GM12878 (cell line): ENCODE results near the gene EOLA1. TPM values are rescaled to one million over a fixed set of nuclear protein-coding genes. Genes with fewer than 3 reads are reported as not detected.

Experiments used
- BCL11A ChIP-seq: IDR thresholded peaks from 2 replicates; pipeline ENCODE4 v1.6.1; 2011; ENCODE audit warnings: low read depth, low read length
- BCL3 ChIP-seq: IDR thresholded peaks from 2 replicates; pipeline ENCODE4 v1.6.1; 2011; ENCODE audit warnings: borderline replicate concordance, low read depth, mild to moderate bottlenecking, moderate library complexity, low read length; ENCODE audit not compliant: insufficient read depth, poor library complexity, severe bottlenecking
- BCLAF1 ChIP-seq: fragments of 450-650 bp; IDR thresholded peaks from 2 replicates; pipeline ENCODE4 v1.6.1; 2017; ENCODE audit warnings: antibody characterized with exemption, mild to moderate bottlenecking, moderate library complexity
- EP300 ChIP-seq, 2 experiments: fragments of 150-350 bp in 1 of 2; IDR thresholded peaks; 2 replicates each; pipeline ENCODE4 v1.6.1; 2011 to 2012; ENCODE audit warnings: low read depth in 2 of 2, low read length in 2 of 2, borderline replicate concordance in 1 of 2, improper control_type of control experiment in 1 of 2, inconsistent platforms in 1 of 2; ENCODE audit not compliant: control insufficient read depth in 1 of 2
- ETV6 ChIP-seq, 2 experiments: fragments of 450-650 bp in 1 of 2; IDR thresholded peaks in 1 of 2; conservative IDR thresholded peaks in 1 of 2; 2 replicates each; pipeline ENCODE4 v1.6.1; 2014; ENCODE audit warnings: antibody characterized with exemption in 1 of 2, borderline replicate concordance in 1 of 2, low read depth in 1 of 2, mild to moderate bottlenecking in 1 of 2, moderate library complexity in 1 of 2
- LARP7 ChIP-seq: fragments of 450-650 bp; IDR thresholded peaks from 2 replicates; pipeline ENCODE4 v1.6.1; 2017; ENCODE audit warnings: mild to moderate bottlenecking
- NBN ChIP-seq: fragments of 450-650 bp; IDR thresholded peaks from 2 replicates; pipeline ENCODE4 v1.6.1; 2016
- NFYA ChIP-seq: IDR thresholded peaks from 2 replicates; pipeline ENCODE4 v1.6.1; 2011; ENCODE audit warnings: low read depth, mild to moderate bottlenecking, low read length, improper control_type of control experiment, borderline replicate concordance
- NFYB ChIP-seq: IDR thresholded peaks from 2 replicates; pipeline ENCODE4 v1.6.1; 2011; ENCODE audit warnings: low read depth, mild to moderate bottlenecking, low read length, improper control_type of control experiment, moderate library complexity; ENCODE audit not compliant: insufficient read depth
- PBX3 ChIP-seq: IDR thresholded peaks from 2 replicates; pipeline ENCODE4 v1.6.1; 2011; ENCODE audit warnings: mild to moderate bottlenecking, low read depth, low read length, moderate library complexity; ENCODE audit not compliant: insufficient replicate concordance
- POLR2AphosphoS5 ChIP-seq: IDR thresholded peaks from 2 replicates; pipeline ENCODE4 v1.6.1; 2011; ENCODE audit warnings: mild to moderate bottlenecking, low read length, inconsistent platforms
- SMAD1 ChIP-seq: fragments of 450-650 bp; IDR thresholded peaks from 2 replicates; pipeline ENCODE4 v1.6.1; 2018; ENCODE audit warnings: mild to moderate bottlenecking, low read depth; ENCODE audit not compliant: partially characterized antibody
- SUPT20H ChIP-seq: IDR thresholded peaks from 2 replicates; pipeline ENCODE4 v1.6.1; 2011; ENCODE audit warnings: low read depth, mild to moderate bottlenecking, low read length, moderate library complexity, borderline replicate concordance; ENCODE audit not compliant: control insufficient read depth
- TAF1 ChIP-seq: IDR thresholded peaks from 2 replicates; pipeline ENCODE4 v1.6.1; 2011; ENCODE audit warnings: mild to moderate bottlenecking, low read depth, low read length, borderline replicate concordance
- TARDBP ChIP-seq: IDR thresholded peaks from 2 replicates; pipeline ENCODE4 v1.6.1; 2016; ENCODE audit warnings: borderline replicate concordance
- TCF12 ChIP-seq: IDR thresholded peaks from 2 replicates; pipeline ENCODE4 v1.6.1; 2011; ENCODE audit warnings: low read depth, mild to moderate bottlenecking, low read length
- YY1 ChIP-seq: IDR thresholded peaks from 2 replicates; pipeline ENCODE4 v1.6.1; 2011; ENCODE audit warnings: low read depth, mild to moderate bottlenecking, low read length
- polyA plus RNA-seq, 11 experiments: library from polyadenylated mRNA; depleted of rRNA in 4 of 11; unstranded in 6 of 11; stranded (reverse) in 5 of 11; fragments of >200 nt; fragmentation: Nextera tagmentation in 4 of 11; fragmentation: Illumina TruSeq in 1 of 11; extraction: Ambion mirVana in 4 of 11; extraction: Trizol in 1 of 11; gene quantifications; 1 replicate in 1 of 11; 2 replicates in 10 of 11; pipeline versions ENCODE4 v1.2.1 to v1.2.3, GENCODE V29; 2011 to 2016; ENCODE audit warnings: inconsistent platforms in 2 of 11, missing spikeins in 2 of 11, low read depth in 1 of 11
- total RNA-seq, 4 experiments: library from RNA; depleted of rRNA in 3 of 4; stranded (reverse); fragments of >200 nt in 3 of 4; fragmentation: Illumina TruSeq in 1 of 4; extraction: Trizol in 1 of 4; gene quantifications; 2 replicates each; pipeline versions ENCODE4 v1.2.1 to v1.2.3, GENCODE V29; 2013 to 2021
- TF ChIP-seq, protein P1 (sequence below): IDR thresholded peaks from 2 replicates; pipeline ENCODE4 v1.6.1; 2011; ENCODE audit warnings: low read depth, low read length, improper control_type of control experiment, borderline replicate concordance
- TF ChIP-seq, protein P2 (sequence below): IDR thresholded peaks from 2 replicates; pipeline ENCODE4 v1.6.1; 2012; ENCODE audit warnings: low read length, inconsistent platforms

The EOLA1 gene
- total and polyA plus RNA-seq, 10 of the 15 experiments (the other 5 are each of a cell fraction or from before 2014, with no cell fraction given) = 9.2 to 42.3 (median 24.3) TPM

DNA sequence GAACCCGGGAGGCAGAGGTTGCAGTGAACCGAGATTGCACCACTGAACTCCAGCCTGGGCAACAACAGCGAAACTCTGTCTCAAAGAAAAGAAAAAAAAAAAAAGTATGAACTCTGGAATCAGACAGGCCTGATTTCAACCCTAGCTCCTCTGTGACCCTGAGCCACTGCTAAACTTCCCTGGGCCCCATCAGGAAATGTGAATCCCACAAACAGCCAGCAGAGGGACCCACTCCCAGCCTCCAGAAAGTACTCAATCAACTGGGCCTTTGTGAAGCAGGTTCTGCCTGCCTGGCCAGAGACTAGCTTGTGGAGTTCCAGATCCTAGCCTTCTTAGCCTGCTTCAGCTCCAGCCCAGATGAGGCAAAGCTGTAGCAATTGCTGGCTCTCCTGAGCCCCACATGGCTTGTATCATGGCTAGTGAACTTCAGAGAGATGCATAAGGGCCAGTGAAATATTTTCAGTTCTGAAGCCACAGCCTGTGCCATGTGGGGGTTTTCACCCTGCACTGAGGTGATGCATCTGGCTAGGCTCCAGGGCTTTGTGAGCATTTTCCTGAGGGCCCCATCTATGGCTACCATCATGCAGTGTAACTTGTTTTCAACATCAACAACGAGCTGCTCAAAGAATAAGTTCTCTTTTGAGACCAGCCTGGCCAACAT lies 28.5 kb upstream of the EOLA1 start (continued):
- TF ChIP-seq BCLAF1 (no peak), POLR2AphosphoS5 (no peak), EP300 (IDR thresholded peaks at IDR 0.05; ENCODE audit: borderline replicate concordance in 1 of 2, control insufficient read depth in 1 of 2, low read depth in 2 of 2, low read length in 2 of 2) (no peak), NBN (0 out of 2 replicates have a peak, but pooled peaks have one; percentile 24), LARP7 (no peak), SMAD1 (no peak), BCL3 (no peak), YY1 (peak; percentile 18; the same call in 1 of the 2 replicates), ETV6 (conservative IDR thresholded peaks at IDR 0.05 in 1 of 2, IDR thresholded peaks at IDR 0.05 in 1 of 2; ENCODE audit: borderline replicate concordance in 1 of 2, low read depth in 1 of 2) (no peak), NFYB (no peak), SUPT20H (no peak), PBX3 (no peak), NFYA (no peak), TCF12 (no peak), TAF1 (no peak), BCL11A (no peak), TARDBP (no peak)
- TF ChIP-seq, protein P1, sequence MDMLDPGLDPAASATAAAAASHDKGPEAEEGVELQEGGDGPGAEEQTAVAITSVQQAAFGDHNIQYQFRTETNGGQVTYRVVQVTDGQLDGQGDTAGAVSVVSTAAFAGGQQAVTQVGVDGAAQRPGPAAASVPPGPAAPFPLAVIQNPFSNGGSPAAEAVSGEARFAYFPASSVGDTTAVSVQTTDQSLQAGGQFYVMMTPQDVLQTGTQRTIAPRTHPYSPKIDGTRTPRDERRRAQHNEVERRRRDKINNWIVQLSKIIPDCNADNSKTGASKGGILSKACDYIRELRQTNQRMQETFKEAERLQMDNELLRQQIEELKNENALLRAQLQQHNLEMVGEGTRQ = no peak; the same call in 1 of the 2 replicates
- TF ChIP-seq, protein P2, sequence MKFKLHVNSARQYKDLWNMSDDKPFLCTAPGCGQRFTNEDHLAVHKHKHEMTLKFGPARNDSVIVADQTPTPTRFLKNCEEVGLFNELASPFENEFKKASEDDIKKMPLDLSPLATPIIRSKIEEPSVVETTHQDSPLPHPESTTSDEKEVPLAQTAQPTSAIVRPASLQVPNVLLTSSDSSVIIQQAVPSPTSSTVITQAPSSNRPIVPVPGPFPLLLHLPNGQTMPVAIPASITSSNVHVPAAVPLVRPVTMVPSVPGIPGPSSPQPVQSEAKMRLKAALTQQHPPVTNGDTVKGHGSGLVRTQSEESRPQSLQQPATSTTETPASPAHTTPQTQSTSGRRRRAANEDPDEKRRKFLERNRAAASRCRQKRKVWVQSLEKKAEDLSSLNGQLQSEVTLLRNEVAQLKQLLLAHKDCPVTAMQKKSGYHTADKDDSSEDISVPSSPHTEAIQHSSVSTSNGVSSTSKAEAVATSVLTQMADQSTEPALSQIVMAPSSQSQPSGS = no peak
